IMR-90 (cell line): ENCODE data around the gene EXTL2. TPM values are rescaled to one million over a fixed set of nuclear protein-coding genes. Genes with fewer than 3 reads are reported as not detected.

Source experiments
- ATAC-seq: fragments of 200-7000 bp; cut with Tn5 transposase; 2 replicates; pipeline ENCODE4 v1.9.1; 2020; ENCODE audit warnings: low read depth, mild to moderate bottlenecking, moderate library complexity
- BruUV-seq: library from RNA; stranded (reverse); fragments of 400-500 nt; replicated peaks from 2 replicates; lab custom pipeline; 2021; lab: Mats Ljungman, UMichigan
- CTCF ChIA-PET: fragments of 300-600 bp; formaldehyde crosslinking; extraction: SDS; loops from one replicate; lab custom pipeline; 2021; ENCODE audit warnings: antibody characterized with exemption; lab: Yijun Ruan, JAX
- POLR2A ChIA-PET: fragments of 300-600 bp; sonication (Branson Sonifier 250); formaldehyde crosslinking; loops from one replicate; lab custom pipeline; 2022; ENCODE audit warnings: antibody characterized with exemption; ENCODE audit not compliant: unreplicated experiment; lab: Charles Lee
- DNase-seq: peaks from one replicate; pipeline ENCODE4 v3.0.0; 2013
- H2AFZ ChIP-seq: replicated peaks from 2 replicates; pipeline ENCODE3; 2013; ENCODE audit warnings: low read length, mild to moderate bottlenecking; ENCODE audit not compliant: poor library complexity
- H2AK5ac ChIP-seq: 2 replicates; pipeline ENCODE4 v1.6.1; 2013; ENCODE audit warnings: low read depth, low read length, inconsistent platforms
- H2AK9ac ChIP-seq: replicated peaks from 2 replicates; pipeline ENCODE3; 2013; ENCODE audit warnings: mild to moderate bottlenecking, low read depth, low read length, moderate library complexity; ENCODE audit not compliant: poor library complexity
- H2BK120ac ChIP-seq: 2 replicates; pipeline ENCODE4 v1.6.1; 2013; ENCODE audit warnings: low read depth, low read length, inconsistent platforms
- H2BK15ac ChIP-seq: 3 replicates; pipeline ENCODE4 v1.6.1; 2013; ENCODE audit warnings: low read depth, low read length, inconsistent platforms
- H2BK20ac ChIP-seq: 2 replicates; pipeline ENCODE4 v1.6.1; 2013; ENCODE audit warnings: low read depth, mild to moderate bottlenecking, inconsistent platforms, low read length, moderate library complexity
- H2BK5ac ChIP-seq: 2 replicates; pipeline ENCODE4 v1.6.1; 2013; ENCODE audit warnings: mild to moderate bottlenecking, low read depth, low read length, inconsistent platforms; ENCODE audit not compliant: poor library complexity, severe bottlenecking
- H3K14ac ChIP-seq: replicated peaks from 2 replicates; pipeline ENCODE4 v1.6.1; 2013; ENCODE audit warnings: low read depth, low read length, inconsistent platforms
- H3K18ac ChIP-seq: 2 replicates; pipeline ENCODE4 v1.6.1; 2013; ENCODE audit warnings: low read depth, low read length, control low read depth
- H3K23ac ChIP-seq: 2 replicates; pipeline ENCODE4 v1.6.1; 2013; ENCODE audit warnings: low read depth, low read length, inconsistent platforms
- H3K27ac ChIP-seq: 2 replicates; pipeline ENCODE4 v1.5.1; 2013; ENCODE audit warnings: mild to moderate bottlenecking, control low read depth, low read length; ENCODE audit not compliant: insufficient read depth
- H3K27me3 ChIP-seq: 2 replicates; pipeline ENCODE4 v1.6.1; 2013; ENCODE audit warnings: low read length; ENCODE audit not compliant: control insufficient read depth, insufficient read depth
- H3K36me3 ChIP-seq: 2 replicates; pipeline ENCODE4 v1.6.1; 2013; ENCODE audit warnings: low read length, mixed read lengths; ENCODE audit not compliant: control insufficient read depth, insufficient read depth
- H3K4ac ChIP-seq: 2 replicates; pipeline ENCODE4 v1.6.1; 2013; ENCODE audit warnings: low read depth, low read length, inconsistent platforms
- H3K4me1 ChIP-seq: 2 replicates; pipeline ENCODE4 v1.6.1; 2013; ENCODE audit warnings: low read length, mixed read lengths; ENCODE audit not compliant: control insufficient read depth, insufficient read depth
- H3K4me2 ChIP-seq: 2 replicates; pipeline ENCODE4 v1.6.1; 2013; ENCODE audit warnings: low read depth, mild to moderate bottlenecking, control low read depth, low read length, moderate library complexity
- H3K4me3 ChIP-seq: 2 replicates; pipeline ENCODE4 v1.5.1; 2013; ENCODE audit warnings: low read depth, mild to moderate bottlenecking, control low read depth, low read length, moderate library complexity; ENCODE audit not compliant: insufficient read depth
- H3K56ac ChIP-seq: 2 replicates; pipeline ENCODE4 v1.6.1; 2013; ENCODE audit warnings: low read length, inconsistent platforms; ENCODE audit not compliant: insufficient read depth; ENCODE audit errors: extremely low read depth
- H3K79me1 ChIP-seq, 2 experiments: 2 replicates each; pipeline ENCODE4 v1.6.1; 2013; ENCODE audit warnings: low read length in 2 of 2, inconsistent platforms in 1 of 2, low read depth in 1 of 2
- H3K9ac ChIP-seq: 2 replicates; pipeline ENCODE4 v1.6.1; 2013; ENCODE audit warnings: low read depth, low read length, control low read depth
- H3K9me1 ChIP-seq: 2 replicates; pipeline ENCODE4 v1.6.1; 2013; ENCODE audit warnings: low read length, inconsistent platforms; ENCODE audit not compliant: insufficient read depth
- H3K9me3 ChIP-seq: 2 replicates; pipeline ENCODE4 v1.6.1; 2013; ENCODE audit warnings: low read length; ENCODE audit not compliant: control insufficient read depth, insufficient read depth
- H4K20me1 ChIP-seq: 2 replicates; pipeline ENCODE4 v1.6.1; 2013; ENCODE audit warnings: low read length, inconsistent platforms; ENCODE audit not compliant: insufficient read depth
- H4K5ac ChIP-seq: 2 replicates; pipeline ENCODE4 v1.6.1; 2013; ENCODE audit warnings: mild to moderate bottlenecking, low read depth, low read length, control low read depth
- H4K8ac ChIP-seq, 2 experiments: 2 replicates each; pipeline ENCODE4 v1.6.1; 2013; ENCODE audit warnings: low read depth in 2 of 2, low read length in 2 of 2, control low read depth in 1 of 2, inconsistent platforms in 1 of 2
- H4K91ac ChIP-seq: 2 replicates; pipeline ENCODE4 v1.6.1; 2013; ENCODE audit warnings: low read depth, low read length, inconsistent platforms; ENCODE audit not compliant: insufficient read depth
- FOS ChIP-seq: fragments of 150-350 bp; IDR thresholded peaks from 2 replicates; pipeline ENCODE4 v1.6.1; 2016; ENCODE audit warnings: low read depth, low read length
- MAFK ChIP-seq: IDR thresholded peaks from 2 replicates; pipeline ENCODE4 v1.6.1; 2012; ENCODE audit warnings: low read depth, low read length, improper control_type of control experiment
- MAZ ChIP-seq: IDR thresholded peaks from 2 replicates; pipeline ENCODE4 v1.6.1; 2012; ENCODE audit warnings: low read depth, mild to moderate bottlenecking, low read length, improper control_type of control experiment, moderate library complexity, borderline replicate concordance
- NFE2L2 ChIP-seq: fragments of 150-350 bp; IDR thresholded peaks from 2 replicates; pipeline ENCODE4 v1.6.1; 2016; ENCODE audit warnings: low read depth, mild to moderate bottlenecking, low read length
- POLR2A ChIP-seq: IDR thresholded peaks from 2 replicates; pipeline ENCODE4 v1.6.1; 2012; ENCODE audit warnings: mild to moderate bottlenecking, low read depth, low read length
- RAD21 ChIP-seq: IDR thresholded peaks from 2 replicates; pipeline ENCODE4 v1.6.1; 2012; ENCODE audit warnings: low read length, improper control_type of control experiment
- RCOR1 ChIP-seq: IDR thresholded peaks from 2 replicates; pipeline ENCODE4 v1.6.1; 2012; ENCODE audit warnings: mild to moderate bottlenecking, low read length, improper control_type of control experiment; ENCODE audit not compliant: insufficient replicate concordance
- SMC3 ChIP-seq: fragments of 150-350 bp; IDR thresholded peaks from 2 replicates; pipeline ENCODE4 v1.6.1; 2016; ENCODE audit warnings: low read depth, mild to moderate bottlenecking, antibody characterized with exemption, low read length, moderate library complexity
- WGBS, 2 experiments: methylation state at CpG; one replicate each; pipeline versions ENCODE4 v1.1.5 to v1.1.7; 2013; ENCODE audit warnings: missing lambda C conversion rate in 2 of 2; ENCODE audit not compliant: insufficient read length in 1 of 2; ENCODE audit errors: extremely low coverage in 2 of 2; 5-methylcytosine and 5-hydroxymethylcytosine counted together
- dilution Hi-C: fragments of 300-500 bp; cut with HindIII; formaldehyde crosslinking; loops from one replicate; pipeline ENCODE4 v1.14.3; 2018; ENCODE audit warnings: low sequenced_read_pairs; ENCODE audit not compliant: unreplicated experiment
- in situ Hi-C: fragments of 300-500 bp; cut with MboI; formaldehyde crosslinking; loops from 3 replicates; pipeline ENCODE4 v1.14.3; 2019; ENCODE audit warnings: low sequenced_read_pairs, inconsistent platforms, mixed read lengths
- intact Hi-C: fragments of 100-400 bp; cut with micrococcal nuclease; formaldehyde crosslinking; loops from 2 replicates; pipeline ENCODE4 v1.10.0; 2022
- polyA plus RNA-seq, 3 experiments: library from polyadenylated mRNA; depleted of rRNA; stranded (reverse); fragments of >200 nt; gene quantifications; 2 replicates each; pipeline ENCODE4 v1.2.3, GENCODE V29; 2012; ENCODE audit warnings: low replicate concordance in 1 of 3
- total RNA-seq: library from RNA; depleted of rRNA; stranded (reverse); fragments of >200 nt; gene quantifications from 2 replicates; pipeline ENCODE4 v1.2.3, GENCODE V29; 2012
- TF ChIP-seq, protein P1 (sequence below): conservative IDR thresholded peaks from 2 replicates; pipeline ENCODE4 v1.5.1; 2012; ENCODE audit warnings: mild to moderate bottlenecking, low read depth, low read length, improper control_type of control experiment
- TF ChIP-seq, protein P2 (sequence below): fragments of 150-350 bp; IDR thresholded peaks from 2 replicates; pipeline ENCODE4 v1.6.1; 2016; ENCODE audit warnings: low read depth, mild to moderate bottlenecking, low read length, moderate library complexity, borderline replicate concordance
- TF ChIP-seq, protein P3 (sequence below): fragments of 150-350 bp; IDR thresholded peaks from 2 replicates; pipeline ENCODE4 v1.6.1; 2017; ENCODE audit warnings: mild to moderate bottlenecking, antibody characterized with exemption, low read length, low read depth

Gene EXTL2
- total and polyA plus RNA-seq, 2 of the 4 experiments (the other 2 are of a cell fraction): 24.9 to 27.6 TPM

DNA sequence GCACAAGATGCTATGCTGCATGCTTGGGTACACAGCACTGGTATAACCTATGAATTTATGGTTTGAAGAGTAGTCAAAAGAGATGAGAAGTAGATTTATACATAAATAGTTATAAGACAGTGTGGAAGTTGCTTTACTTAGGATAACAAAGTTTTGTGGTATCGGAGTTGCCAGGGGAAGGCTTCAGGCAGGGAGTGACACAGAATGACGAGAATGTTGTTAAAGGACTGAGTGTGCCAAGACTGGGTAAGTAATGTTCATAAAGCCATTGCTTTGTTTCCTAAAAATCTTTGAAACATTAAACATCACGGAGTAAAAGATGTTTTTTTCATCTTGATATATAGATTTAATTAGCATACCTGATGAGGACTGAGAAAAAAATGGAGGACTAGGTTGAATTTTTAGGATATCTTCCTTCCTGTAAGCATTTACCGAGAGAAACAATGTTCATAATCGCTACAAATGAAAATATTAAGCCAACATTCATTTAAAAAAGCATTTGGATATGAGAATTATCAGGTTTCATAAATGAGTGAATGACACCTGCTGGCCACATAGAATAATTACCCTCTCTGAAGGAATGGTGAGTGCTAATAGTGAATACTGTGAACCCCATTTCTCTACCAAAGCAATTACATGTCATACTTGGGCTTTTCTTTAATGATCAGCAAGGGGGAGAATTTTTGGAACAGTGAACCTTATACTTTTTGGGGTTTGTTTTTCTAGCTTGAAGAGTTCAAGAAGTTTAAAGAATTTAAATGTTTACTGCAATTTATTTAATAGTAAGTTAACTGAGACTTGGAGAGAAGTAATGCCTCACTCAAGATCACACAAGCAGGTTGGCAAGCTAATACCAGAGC, 28.4 kb downstream of the EXTL2 start (continued):
- TF ChIP-seq SMC3 (peak; percentile 84), NFE2L2 (no peak), POLR2A (no peak)

DNA sequence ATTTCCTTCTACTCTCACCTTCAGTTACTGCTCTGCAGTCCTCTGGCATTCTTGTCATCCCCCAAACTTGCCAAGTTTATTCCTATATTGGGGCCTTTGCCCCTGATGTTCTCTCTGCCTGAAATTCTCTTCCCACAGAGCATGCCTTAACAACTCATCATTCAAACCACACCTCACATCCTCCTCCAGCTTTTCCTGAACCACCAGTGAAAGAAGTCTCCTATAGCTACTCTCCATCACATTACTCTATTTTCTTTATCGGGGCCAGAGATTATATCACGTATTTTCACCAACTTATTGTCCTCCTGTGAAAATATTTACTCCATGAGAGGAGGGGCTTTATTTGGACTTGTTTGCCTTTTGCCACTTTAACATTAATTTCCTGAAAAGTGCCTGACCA, 32.1 kb downstream of the EXTL2 start:
- Histone ChIP-seq H3K4ac (no peak overlapping the region; the same call in 1 of the 2 replicates), H4K91ac (peak overlapping the region; percentile 87; the same call in 1 of the 2 replicates), H3K27ac (no peak overlapping the region), H2BK5ac (peak overlapping the region; percentile 81), H3K4me1 (peaks cover 18% of the 10 kb centered on the region), H2AFZ (peak overlapping the region; percentile 17), H4K8ac (peak overlapping the region in 1 of 2 experiments; percentile 75; a peak in 2 of 4 replicates), H3K9ac (no peak overlapping the region), H3K23ac (no peak overlapping the region), H3K79me1 (no peaks in the 10 kb centered on the region), H2BK20ac (peak overlapping the region; percentile 95), H3K36me3 (no peaks in the 10 kb centered on the region), H3K14ac (peak overlapping the region; percentile 80; the same call in 1 of the 2 replicates), H3K4me3 (no peak overlapping the region), H2AK5ac (no peak overlapping the region), H3K18ac (peak overlapping the region; percentile 98), H3K9me3 (peaks cover 2% of the 10 kb centered on the region; the same call in 1 of the 2 replicates), H2BK15ac (peak overlapping the region; percentile 58; the same call in 1 of the 3 replicates), H3K9me1 (no peaks in the 10 kb centered on the region; the same call in 1 of the 2 replicates), H2BK120ac (peak overlapping the region; percentile 92), H4K20me1 (no peaks in the 10 kb centered on the region), H3K27me3 (no peaks in the 10 kb centered on the region), H4K5ac (no peak overlapping the region), H3K4me2 (peak overlapping the region; percentile 34; the same call in 1 of the 2 replicates), H2AK9ac (no peak overlapping the region), H3K56ac (no peak overlapping the region)
- DNase-seq: peak; percentile 84
- BruUV-seq: no TSS peak
- intact Hi-C loops: no loop called here
- CTCF ChIA-PET: interaction anchor here (1.0 kb wide), 1 partner anchor 241 kb away, joined by 3 read pairs; no protein-coding TSS in a partner anchor
- POLR2A ChIA-PET: no interaction called here
- in situ Hi-C loops: loop anchor here (5.0 to 10.0 kb wide), 3 partner anchors 255 to 1058 kb away; no protein-coding TSS in a partner anchor
- ATAC-seq: peak; percentile 79
- TF ChIP-seq, protein P1, sequence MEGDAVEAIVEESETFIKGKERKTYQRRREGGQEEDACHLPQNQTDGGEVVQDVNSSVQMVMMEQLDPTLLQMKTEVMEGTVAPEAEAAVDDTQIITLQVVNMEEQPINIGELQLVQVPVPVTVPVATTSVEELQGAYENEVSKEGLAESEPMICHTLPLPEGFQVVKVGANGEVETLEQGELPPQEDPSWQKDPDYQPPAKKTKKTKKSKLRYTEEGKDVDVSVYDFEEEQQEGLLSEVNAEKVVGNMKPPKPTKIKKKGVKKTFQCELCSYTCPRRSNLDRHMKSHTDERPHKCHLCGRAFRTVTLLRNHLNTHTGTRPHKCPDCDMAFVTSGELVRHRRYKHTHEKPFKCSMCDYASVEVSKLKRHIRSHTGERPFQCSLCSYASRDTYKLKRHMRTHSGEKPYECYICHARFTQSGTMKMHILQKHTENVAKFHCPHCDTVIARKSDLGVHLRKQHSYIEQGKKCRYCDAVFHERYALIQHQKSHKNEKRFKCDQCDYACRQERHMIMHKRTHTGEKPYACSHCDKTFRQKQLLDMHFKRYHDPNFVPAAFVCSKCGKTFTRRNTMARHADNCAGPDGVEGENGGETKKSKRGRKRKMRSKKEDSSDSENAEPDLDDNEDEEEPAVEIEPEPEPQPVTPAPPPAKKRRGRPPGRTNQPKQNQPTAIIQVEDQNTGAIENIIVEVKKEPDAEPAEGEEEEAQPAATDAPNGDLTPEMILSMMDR: no peak
- TF ChIP-seq, protein P2, sequence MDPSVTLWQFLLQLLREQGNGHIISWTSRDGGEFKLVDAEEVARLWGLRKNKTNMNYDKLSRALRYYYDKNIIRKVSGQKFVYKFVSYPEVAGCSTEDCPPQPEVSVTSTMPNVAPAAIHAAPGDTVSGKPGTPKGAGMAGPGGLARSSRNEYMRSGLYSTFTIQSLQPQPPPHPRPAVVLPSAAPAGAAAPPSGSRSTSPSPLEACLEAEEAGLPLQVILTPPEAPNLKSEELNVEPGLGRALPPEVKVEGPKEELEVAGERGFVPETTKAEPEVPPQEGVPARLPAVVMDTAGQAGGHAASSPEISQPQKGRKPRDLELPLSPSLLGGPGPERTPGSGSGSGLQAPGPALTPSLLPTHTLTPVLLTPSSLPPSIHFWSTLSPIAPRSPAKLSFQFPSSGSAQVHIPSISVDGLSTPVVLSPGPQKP: no peak
- no peak for TF ChIP-seq FOS
- no peak for TF ChIP-seq MAZ
- TF ChIP-seq RAD21: no peak
- TF ChIP-seq, protein P3, sequence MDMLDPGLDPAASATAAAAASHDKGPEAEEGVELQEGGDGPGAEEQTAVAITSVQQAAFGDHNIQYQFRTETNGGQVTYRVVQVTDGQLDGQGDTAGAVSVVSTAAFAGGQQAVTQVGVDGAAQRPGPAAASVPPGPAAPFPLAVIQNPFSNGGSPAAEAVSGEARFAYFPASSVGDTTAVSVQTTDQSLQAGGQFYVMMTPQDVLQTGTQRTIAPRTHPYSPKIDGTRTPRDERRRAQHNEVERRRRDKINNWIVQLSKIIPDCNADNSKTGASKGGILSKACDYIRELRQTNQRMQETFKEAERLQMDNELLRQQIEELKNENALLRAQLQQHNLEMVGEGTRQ: no peak
- no peak for TF ChIP-seq MAFK
- no peak for TF ChIP-seq RCOR1
- WGBS, 2 experiments: no CpG with 5 or more reads among the region's 2 CpGs
- dilution Hi-C loops: no loop called here
